Fibroblast of lung (primary cell): Measurements from ENCODE around the gene NLRC5. TPM values are rescaled to one million over a fixed set of nuclear protein-coding genes. Genes with fewer than 3 reads are reported as not detected.

Source experiments
- DNase-seq, 2 donors: peaks; one replicate each; pipeline versions ENCODE4 v3.0.0 to v3.0.0-alpha.2; 2010; ENCODE audit warnings: low read depth in 2 of 2
- H2AFZ ChIP-seq: 2 replicates; pipeline ENCODE4 v1.5.1; 2012; ENCODE audit warnings: low read length, control low read depth, inconsistent platforms
- H3K27ac ChIP-seq: 2 replicates; pipeline ENCODE4 v1.5.1; 2011; ENCODE audit warnings: low read length, control low read depth; ENCODE audit not compliant: insufficient read depth
- H3K27me3 ChIP-seq: 2 replicates; pipeline ENCODE4 v1.5.1; 2011; ENCODE audit warnings: mild to moderate bottlenecking, low read length; ENCODE audit not compliant: control insufficient read depth, insufficient read depth
- H3K36me3 ChIP-seq: 2 replicates; pipeline ENCODE4 v1.5.1; 2011; ENCODE audit warnings: low read length; ENCODE audit not compliant: control insufficient read depth, insufficient read depth
- H3K4me1 ChIP-seq: 2 replicates; pipeline ENCODE4 v1.5.1; 2011; ENCODE audit warnings: low read length; ENCODE audit not compliant: control insufficient read depth, insufficient read depth; ENCODE audit errors: extremely low read depth
- H3K4me2 ChIP-seq: 2 replicates; pipeline ENCODE4 v1.5.1; 2011; ENCODE audit warnings: low read length, control low read depth; ENCODE audit not compliant: insufficient read depth; ENCODE audit errors: extremely low read depth
- H3K4me3 ChIP-seq, 4 experiments: fragments of 200-600 bp in 1 of 4; sonication (generic) in 1 of 4; replicated peaks in 1 of 4; 2 replicates each; pipeline ENCODE4 v1.5.1; 2011 to 2016; ENCODE audit warnings: low read length in 4 of 4, low read depth in 3 of 4, mild to moderate bottlenecking in 3 of 4, control low read depth in 2 of 4, inconsistent platforms in 1 of 4, mixed read lengths in 1 of 4; ENCODE audit not compliant: insufficient read depth in 1 of 4; ENCODE audit errors: control extremely low read depth in 1 of 4
- H3K79me2 ChIP-seq: 2 replicates; pipeline ENCODE4 v1.5.1; 2012; ENCODE audit warnings: mild to moderate bottlenecking, low read length, inconsistent platforms; ENCODE audit not compliant: control insufficient read depth, insufficient read depth
- H3K9ac ChIP-seq: 2 replicates; pipeline ENCODE4 v1.5.1; 2011; ENCODE audit warnings: mild to moderate bottlenecking, low read length, control low read depth; ENCODE audit not compliant: insufficient read depth
- H3K9me3 ChIP-seq: 2 replicates; pipeline ENCODE4 v1.5.1; 2012; ENCODE audit warnings: low read depth, low read length; ENCODE audit not compliant: control insufficient read depth, insufficient read depth
- H4K20me1 ChIP-seq: 2 replicates; pipeline ENCODE4 v1.5.1; 2011; ENCODE audit warnings: low read length; ENCODE audit not compliant: control insufficient read depth, insufficient read depth; ENCODE audit errors: extremely low read depth
- EZH2 ChIP-seq: IDR thresholded peaks from 2 replicates; pipeline ENCODE4 v1.5.1; 2012; ENCODE audit warnings: low read length, control low read depth, mild to moderate bottlenecking; ENCODE audit errors: missing control alignments
- polyA minus RNA-seq: library from RNA; depleted of rRNA, polyadenylated mRNA; stranded (reverse); fragments of >200 nt; gene quantifications from 2 replicates; pipeline ENCODE4 v1.2.3, GENCODE V29; 2011; ENCODE audit warnings: low replicate concordance
- polyA plus RNA-seq, 2 donors: library from polyadenylated mRNA; depleted of rRNA in 1 of 2; stranded (reverse) in 1 of 2; unstranded in 1 of 2; fragments of >200 nt; gene quantifications; 2 replicates each; pipeline ENCODE4 v1.2.1, GENCODE V29; 2011 to 2012; ENCODE audit warnings: missing spikeins in 1 of 2
- total RNA-seq: library from RNA; depleted of rRNA; stranded (reverse); fragments of >200 nt; gene quantifications from 2 replicates; pipeline ENCODE4 v1.2.1, GENCODE V29; 2014
- TF ChIP-seq, protein P1 (sequence below), 2 donors: IDR thresholded peaks in 1 of 2; conservative IDR thresholded peaks in 1 of 2; 1 replicate in 1 of 2; 2 replicates in 1 of 2; pipeline ENCODE4 v1.5.1; 2011 to 2012; ENCODE audit warnings: low read length in 2 of 2, control low read depth in 1 of 2, inconsistent platforms in 1 of 2, low read depth in 1 of 2, mild to moderate bottlenecking in 1 of 2

NLRC5 gene, protein sequence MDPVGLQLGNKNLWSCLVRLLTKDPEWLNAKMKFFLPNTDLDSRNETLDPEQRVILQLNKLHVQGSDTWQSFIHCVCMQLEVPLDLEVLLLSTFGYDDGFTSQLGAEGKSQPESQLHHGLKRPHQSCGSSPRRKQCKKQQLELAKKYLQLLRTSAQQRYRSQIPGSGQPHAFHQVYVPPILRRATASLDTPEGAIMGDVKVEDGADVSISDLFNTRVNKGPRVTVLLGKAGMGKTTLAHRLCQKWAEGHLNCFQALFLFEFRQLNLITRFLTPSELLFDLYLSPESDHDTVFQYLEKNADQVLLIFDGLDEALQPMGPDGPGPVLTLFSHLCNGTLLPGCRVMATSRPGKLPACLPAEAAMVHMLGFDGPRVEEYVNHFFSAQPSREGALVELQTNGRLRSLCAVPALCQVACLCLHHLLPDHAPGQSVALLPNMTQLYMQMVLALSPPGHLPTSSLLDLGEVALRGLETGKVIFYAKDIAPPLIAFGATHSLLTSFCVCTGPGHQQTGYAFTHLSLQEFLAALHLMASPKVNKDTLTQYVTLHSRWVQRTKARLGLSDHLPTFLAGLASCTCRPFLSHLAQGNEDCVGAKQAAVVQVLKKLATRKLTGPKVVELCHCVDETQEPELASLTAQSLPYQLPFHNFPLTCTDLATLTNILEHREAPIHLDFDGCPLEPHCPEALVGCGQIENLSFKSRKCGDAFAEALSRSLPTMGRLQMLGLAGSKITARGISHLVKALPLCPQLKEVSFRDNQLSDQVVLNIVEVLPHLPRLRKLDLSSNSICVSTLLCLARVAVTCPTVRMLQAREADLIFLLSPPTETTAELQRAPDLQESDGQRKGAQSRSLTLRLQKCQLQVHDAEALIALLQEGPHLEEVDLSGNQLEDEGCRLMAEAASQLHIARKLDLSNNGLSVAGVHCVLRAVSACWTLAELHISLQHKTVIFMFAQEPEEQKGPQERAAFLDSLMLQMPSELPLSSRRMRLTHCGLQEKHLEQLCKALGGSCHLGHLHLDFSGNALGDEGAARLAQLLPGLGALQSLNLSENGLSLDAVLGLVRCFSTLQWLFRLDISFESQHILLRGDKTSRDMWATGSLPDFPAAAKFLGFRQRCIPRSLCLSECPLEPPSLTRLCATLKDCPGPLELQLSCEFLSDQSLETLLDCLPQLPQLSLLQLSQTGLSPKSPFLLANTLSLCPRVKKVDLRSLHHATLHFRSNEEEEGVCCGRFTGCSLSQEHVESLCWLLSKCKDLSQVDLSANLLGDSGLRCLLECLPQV (N-terminal part only)
- total RNA-seq (23.6 and 43.6 TPM in 2 replicates), polyA plus RNA-seq (18.8 and 22.2 TPM in 2 replicates), polyA minus RNA-seq (68.3 and 84.0 TPM in 2 replicates)
- 15.0 and 16.3 TPM in 2 replicates for polyA plus RNA-seq (2012)

DNA sequence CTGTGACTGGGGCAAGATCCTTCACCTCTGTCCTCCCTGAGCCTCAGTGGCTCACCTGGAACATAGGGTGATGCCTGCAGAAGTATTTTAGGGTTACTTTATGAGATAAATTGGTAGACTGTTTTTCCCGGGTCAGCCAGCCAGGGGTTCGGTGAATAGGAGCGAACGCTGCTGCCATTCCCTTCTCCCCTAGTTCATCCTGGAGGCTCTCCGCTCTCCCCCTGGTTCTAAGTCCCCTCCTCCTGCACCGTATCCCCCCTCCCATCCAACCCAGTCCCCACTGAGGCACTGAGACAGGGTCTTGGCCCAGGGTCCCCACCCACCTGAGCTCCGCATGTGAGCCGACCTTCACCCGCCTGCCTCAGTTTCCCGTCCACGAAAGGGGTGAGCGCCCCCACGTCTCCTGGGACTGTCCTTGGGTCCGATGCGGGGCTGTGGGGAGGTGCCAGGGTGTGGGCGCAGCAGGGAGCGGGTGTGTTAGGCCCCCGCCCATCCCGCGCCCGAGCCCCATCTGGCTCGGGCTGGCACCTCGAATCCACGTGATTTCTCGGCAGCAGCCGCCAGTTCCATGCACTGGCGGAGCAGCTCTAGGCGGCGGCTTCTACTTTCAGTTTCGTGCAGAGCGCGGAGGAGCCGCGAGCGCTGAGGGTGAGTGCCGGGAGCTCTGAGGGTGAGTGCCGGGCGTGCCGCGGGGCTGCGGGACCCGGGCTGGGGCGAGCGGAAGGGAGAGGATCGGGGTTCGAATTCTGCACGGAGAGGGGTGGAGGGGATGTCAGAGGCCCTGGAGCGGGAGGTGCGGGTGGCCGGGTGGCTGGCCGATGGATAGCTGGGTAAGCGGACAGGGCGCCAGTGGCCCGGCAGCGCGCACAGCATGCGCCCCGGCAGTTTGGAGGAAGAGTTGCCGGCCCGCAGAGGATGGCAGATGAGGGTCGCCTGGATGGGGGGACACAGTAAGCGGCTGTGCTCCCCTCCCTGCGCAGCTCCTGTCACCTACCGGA is at the start of gene NLRC5:
Gene NLRC5 (plus strand): TSS at position 610 of the 998 bp plus-strand sequence. CDS start 31,156 bp downstream, outside the sequence.
- TF ChIP-seq EZH2: no peak
- TF ChIP-seq, protein P1, sequence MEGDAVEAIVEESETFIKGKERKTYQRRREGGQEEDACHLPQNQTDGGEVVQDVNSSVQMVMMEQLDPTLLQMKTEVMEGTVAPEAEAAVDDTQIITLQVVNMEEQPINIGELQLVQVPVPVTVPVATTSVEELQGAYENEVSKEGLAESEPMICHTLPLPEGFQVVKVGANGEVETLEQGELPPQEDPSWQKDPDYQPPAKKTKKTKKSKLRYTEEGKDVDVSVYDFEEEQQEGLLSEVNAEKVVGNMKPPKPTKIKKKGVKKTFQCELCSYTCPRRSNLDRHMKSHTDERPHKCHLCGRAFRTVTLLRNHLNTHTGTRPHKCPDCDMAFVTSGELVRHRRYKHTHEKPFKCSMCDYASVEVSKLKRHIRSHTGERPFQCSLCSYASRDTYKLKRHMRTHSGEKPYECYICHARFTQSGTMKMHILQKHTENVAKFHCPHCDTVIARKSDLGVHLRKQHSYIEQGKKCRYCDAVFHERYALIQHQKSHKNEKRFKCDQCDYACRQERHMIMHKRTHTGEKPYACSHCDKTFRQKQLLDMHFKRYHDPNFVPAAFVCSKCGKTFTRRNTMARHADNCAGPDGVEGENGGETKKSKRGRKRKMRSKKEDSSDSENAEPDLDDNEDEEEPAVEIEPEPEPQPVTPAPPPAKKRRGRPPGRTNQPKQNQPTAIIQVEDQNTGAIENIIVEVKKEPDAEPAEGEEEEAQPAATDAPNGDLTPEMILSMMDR (conservative IDR thresholded peaks at IDR 0.05 in 1 of 2, IDR thresholded peaks at IDR 0.05 in 1 of 2; ENCODE audit: low read depth in 1 of 2, low read length in 2 of 2): no peak
- Histone ChIP-seq H3K4me1 (peaks cover 18% of the 10 kb centered on the region), H3K36me3 (peaks cover 3% of the 10 kb centered on the region), H3K79me2 (peaks cover 45% of the 10 kb centered on the region), H3K9ac (peak within 1 kb of the TSS; percentile 75), H3K9me3 (no peaks in the 10 kb centered on the region), H4K20me1 (no peaks in the 10 kb centered on the region), H3K4me3 (peak within 1 kb of the TSS; percentile 78 to 85 (median 80)), H3K27me3 (no peaks in the 10 kb centered on the region), H2AFZ (peak within 1 kb of the TSS; percentile 46), H3K4me2 (peak within 1 kb of the TSS; percentile 87), H3K27ac (peak within 1 kb of the TSS; percentile 82)
- peak; percentile 80 to 84 for DNase-seq

DNA sequence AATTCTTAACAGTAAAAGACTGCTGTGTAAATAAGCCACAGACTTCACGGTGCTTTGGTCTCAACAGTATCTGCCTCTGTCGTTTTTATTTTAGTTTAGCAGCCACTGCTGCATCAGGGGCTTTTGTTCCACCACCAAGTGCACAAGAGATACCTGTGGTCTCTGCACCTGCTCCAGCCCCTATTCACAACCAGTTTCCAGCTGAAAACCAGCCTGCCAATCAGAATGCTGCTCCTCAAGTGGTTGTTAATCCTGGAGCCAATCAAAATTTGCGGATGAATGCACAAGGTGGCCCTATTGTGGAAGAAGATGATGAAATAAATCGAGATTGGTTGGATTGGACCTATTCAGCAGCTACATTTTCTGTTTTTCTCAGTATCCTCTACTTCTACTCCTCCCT is 49.6 kb upstream of the NLRC5 start:
- Histone ChIP-seq H3K4me3 (no peak overlapping the region), H2AFZ (no peak overlapping the region), H3K9me3 (no peaks in the 10 kb centered on the region), H3K27me3 (no peaks in the 10 kb centered on the region), H3K36me3 (peaks cover 44% of the 10 kb centered on the region), H3K27ac (no peak overlapping the region), H3K4me1 (peaks cover 7% of the 10 kb centered on the region), H4K20me1 (no peaks in the 10 kb centered on the region), H3K9ac (no peak overlapping the region), H3K4me2 (no peak overlapping the region), H3K79me2 (peaks cover 24% of the 10 kb centered on the region)
- TF ChIP-seq, protein P1 (conservative IDR thresholded peaks at IDR 0.05 in 1 of 2, IDR thresholded peaks at IDR 0.05 in 1 of 2; ENCODE audit: low read depth in 1 of 2, low read length in 2 of 2): no peak
- no peak for TF ChIP-seq EZH2
- no peak for DNase-seq
